PFSK-1 (cell line): ENCODE data around the gene CCDC9B.

Experiments used
- FOXP2 ChIP-seq: optimal IDR thresholded peaks from 2 replicates; pipeline ENCODE3; 2011; ENCODE audit warnings: borderline replicate concordance, control low read depth, inconsistent platforms; ENCODE audit not compliant: insufficient read depth; ENCODE audit errors: extremely low read length, extremely low read depth
- POLR2AphosphoS5 ChIP-seq: IDR thresholded peaks from 2 replicates; pipeline ENCODE4 v1.6.1; 2012; ENCODE audit warnings: low read depth, mild to moderate bottlenecking, control low read depth, low read length, moderate library complexity
- REST ChIP-seq, 2 experiments: IDR thresholded peaks; 2 replicates each; pipeline versions ENCODE4 v1.6.1 to v1.8.0; 2011 to 2012; ENCODE audit warnings: low read depth in 2 of 2, low read length in 2 of 2, control low read depth in 1 of 2, inconsistent platforms in 1 of 2, mild to moderate bottlenecking in 1 of 2, moderate library complexity in 1 of 2; ENCODE audit not compliant: insufficient read depth in 1 of 2
- SIN3A ChIP-seq: IDR thresholded peaks from 2 replicates; pipeline ENCODE4 v1.6.1; 2012; ENCODE audit warnings: mild to moderate bottlenecking, low read length, moderate library complexity, borderline replicate concordance; ENCODE audit not compliant: insufficient read depth
- TAF1 ChIP-seq: IDR thresholded peaks from 2 replicates; pipeline ENCODE4 v1.6.1; 2012; ENCODE audit warnings: low read length, control low read depth, borderline replicate concordance; ENCODE audit not compliant: insufficient read depth

- TF ChIP-seq POLR2AphosphoS5 (peak; percentile 55; the same call in 1 of the 2 replicates), TAF1 (no peak), REST (IDR thresholded peaks at IDR 0.05; ENCODE audit: insufficient read depth in 1 of 2, low read depth in 2 of 2, low read length in 2 of 2) (peak; percentile 88 to 98), SIN3A (peak; percentile 92; the same call in 1 of the 2 replicates), FOXP2 (no peak)
These were observed 17.2 kb upstream of the CCDC9B start, which contains the start of gene DISP2 for GRCh38 chr15:40357723-40358470.
